ENCODE results near the gene FNDC11. TPM values are rescaled to one million over a fixed set of nuclear protein-coding genes. Genes with fewer than 3 reads are reported as not detected.

The FNDC11 gene
- total RNA-seq, 1 experiment from 2014 or later = not detected

GRCh38 chr20:63586797-63587196 is 32.8 kb downstream of the FNDC11 start:
- no TSS peak for BruUV-seq (replicated peaks)
- no peaks in the 10 kb centered on the region for H3K4me1 Mint-ChIP-seq (ENCODE audit: low read depth, unreplicated experiment)
- CTCF ChIA-PET = no interaction called here
- H3K4me3 Mint-ChIP-seq (ENCODE audit: low read depth, unreplicated experiment) = no peak overlapping the region
- no peak for DNase-seq
- intact Hi-C loops (cut with micrococcal nuclease; ENCODE audit: unreplicated experiment) = no loop called here
- no peaks in the 10 kb centered on the region for H3K27me3 Mint-ChIP-seq (ENCODE audit: unreplicated experiment)
- no peak overlapping the region for H3K27ac Mint-ChIP-seq (ENCODE audit: unreplicated experiment)
- TF ChIP-seq CTCF (IDR thresholded peaks at IDR 0.05; ENCODE audit: unreplicated experiment) = no peak
- peaks cover 22% of the 10 kb centered on the region for H3K36me3 Mint-ChIP-seq (ENCODE audit: insufficient read depth, unreplicated experiment)
- no peaks in the 10 kb centered on the region for H3K9me3 Mint-ChIP-seq (ENCODE audit: low read depth, unreplicated experiment)

GRCh38 chr20:63587256-63587655 is 33.3 kb downstream of the FNDC11 start:
- intact Hi-C loops (cut with micrococcal nuclease; ENCODE audit: unreplicated experiment) = no loop called here
- H3K4me1 Mint-ChIP-seq (ENCODE audit: low read depth, unreplicated experiment) = no peaks in the 10 kb centered on the region
- H3K4me3 Mint-ChIP-seq (ENCODE audit: low read depth, unreplicated experiment) = no peak overlapping the region
- no peak for DNase-seq
- BruUV-seq (replicated peaks) = no TSS peak
- H3K36me3 Mint-ChIP-seq (ENCODE audit: insufficient read depth, unreplicated experiment) = peaks cover 22% of the 10 kb centered on the region
- H3K27me3 Mint-ChIP-seq (ENCODE audit: unreplicated experiment) = no peaks in the 10 kb centered on the region
- no peak for TF ChIP-seq CTCF (IDR thresholded peaks at IDR 0.05; ENCODE audit: unreplicated experiment)
- CTCF ChIA-PET = no interaction called here
- no peak overlapping the region for H3K27ac Mint-ChIP-seq (ENCODE audit: unreplicated experiment)
- H3K9me3 Mint-ChIP-seq (ENCODE audit: low read depth, unreplicated experiment) = no peaks in the 10 kb centered on the region

- H3K9me3 Mint-ChIP-seq (ENCODE audit: low read depth, unreplicated experiment) = no peaks in the 10 kb centered on the region
- BruUV-seq (replicated peaks) = no TSS peak
- intact Hi-C loops (cut with micrococcal nuclease; ENCODE audit: unreplicated experiment) = no loop called here
Measured at GRCh38 chr20:63587776-63588591, 34.0 kb downstream of the FNDC11 start.

DNA sequence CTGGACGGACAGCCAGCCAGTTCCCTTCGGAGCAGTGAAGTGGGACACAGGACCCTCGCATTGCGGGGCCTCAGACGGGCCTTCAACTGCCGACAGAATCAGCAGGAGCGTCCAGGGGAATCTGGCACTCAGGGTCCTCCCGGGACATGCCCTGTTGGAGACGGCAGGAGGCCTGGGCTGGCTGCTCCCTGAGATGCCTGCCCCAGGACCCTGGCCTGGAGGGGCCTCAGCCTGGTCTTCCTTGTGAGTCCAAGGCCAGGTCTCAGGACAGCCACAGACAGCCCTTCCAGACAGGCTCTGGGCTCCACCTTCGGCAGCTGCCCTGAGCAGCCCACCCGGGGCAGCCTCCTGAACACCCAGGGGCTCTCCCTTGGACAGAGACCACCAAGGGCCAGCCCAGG is 34.7 kb downstream of the FNDC11 start:
- no peaks in the 10 kb centered on the region for H3K9me3 Mint-ChIP-seq (ENCODE audit: low read depth, unreplicated experiment)

More at GRCh38 chr20:63587776-63588591, 34.0 kb downstream of the FNDC11 start:
- no peak for TF ChIP-seq CTCF (IDR thresholded peaks at IDR 0.05; ENCODE audit: unreplicated experiment)
- Mint-ChIP-seq H3K27ac (ENCODE audit: unreplicated experiment) (no peak overlapping the region), H3K36me3 (ENCODE audit: insufficient read depth, unreplicated experiment) (peaks cover 22% of the 10 kb centered on the region), H3K4me1 (ENCODE audit: low read depth, unreplicated experiment) (no peaks in the 10 kb centered on the region), H3K4me3 (ENCODE audit: low read depth, unreplicated experiment) (no peak overlapping the region), H3K27me3 (ENCODE audit: unreplicated experiment) (no peaks in the 10 kb centered on the region)
- no peak for DNase-seq
- CTCF ChIA-PET = interaction anchor here (0.6 kb wide), 2 partner anchors 14 to 22 kb away, joined by 3 to 4 read pairs; partner anchors contain the start of gene HELZ2

More for the DNA sequence above, 34.7 kb downstream of the FNDC11 start:
- H3K4me3 Mint-ChIP-seq (ENCODE audit: low read depth, unreplicated experiment) = no peak overlapping the region
- intact Hi-C loops (cut with micrococcal nuclease; ENCODE audit: unreplicated experiment) = no loop called here
- BruUV-seq (replicated peaks) = no TSS peak
- no peak for TF ChIP-seq CTCF (IDR thresholded peaks at IDR 0.05; ENCODE audit: unreplicated experiment)
- CTCF ChIA-PET = no interaction called here
- H3K27me3 Mint-ChIP-seq (ENCODE audit: unreplicated experiment) = no peaks in the 10 kb centered on the region
- H3K36me3 Mint-ChIP-seq (ENCODE audit: insufficient read depth, unreplicated experiment) = peaks cover 22% of the 10 kb centered on the region
- no peak overlapping the region for H3K27ac Mint-ChIP-seq (ENCODE audit: unreplicated experiment)
- no peaks in the 10 kb centered on the region for H3K4me1 Mint-ChIP-seq (ENCODE audit: low read depth, unreplicated experiment)
- no peak for DNase-seq

Measured in Calu3 (cell line).